ENCODE measurements around the gene FTO.

DNA sequence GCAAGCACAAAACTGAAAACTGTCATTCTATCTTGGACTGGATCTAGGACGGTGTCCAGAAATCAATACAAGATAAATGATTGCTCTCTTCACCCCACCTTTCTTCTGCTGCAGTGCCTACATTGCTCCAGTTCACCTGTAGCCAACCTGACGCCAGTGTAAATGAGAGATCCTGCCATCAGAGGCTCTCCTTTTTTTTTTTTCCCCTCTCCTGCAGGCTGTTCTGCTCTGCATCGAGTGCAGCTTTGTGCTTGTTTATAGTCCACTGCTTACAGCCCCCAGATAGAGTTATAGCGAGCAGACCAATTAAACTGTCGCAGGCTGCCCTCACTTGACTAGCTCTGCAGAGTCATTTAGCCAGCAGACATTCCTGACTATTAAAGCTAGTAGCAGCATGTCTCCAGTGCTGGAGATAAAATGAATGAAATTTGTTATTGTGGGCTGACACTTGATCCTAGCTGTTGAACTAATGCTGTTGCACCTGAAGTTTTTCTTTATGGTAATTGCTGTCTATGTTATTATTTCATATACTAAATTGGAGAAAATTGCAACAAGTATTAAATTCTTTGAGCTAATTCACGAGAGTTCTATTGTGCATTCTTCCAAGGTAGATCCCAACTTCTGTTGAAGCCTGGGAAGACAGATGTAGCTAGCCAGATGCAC lies 257.1 kb downstream of the FTO start:
- TF ChIP-seq, protein P1, sequence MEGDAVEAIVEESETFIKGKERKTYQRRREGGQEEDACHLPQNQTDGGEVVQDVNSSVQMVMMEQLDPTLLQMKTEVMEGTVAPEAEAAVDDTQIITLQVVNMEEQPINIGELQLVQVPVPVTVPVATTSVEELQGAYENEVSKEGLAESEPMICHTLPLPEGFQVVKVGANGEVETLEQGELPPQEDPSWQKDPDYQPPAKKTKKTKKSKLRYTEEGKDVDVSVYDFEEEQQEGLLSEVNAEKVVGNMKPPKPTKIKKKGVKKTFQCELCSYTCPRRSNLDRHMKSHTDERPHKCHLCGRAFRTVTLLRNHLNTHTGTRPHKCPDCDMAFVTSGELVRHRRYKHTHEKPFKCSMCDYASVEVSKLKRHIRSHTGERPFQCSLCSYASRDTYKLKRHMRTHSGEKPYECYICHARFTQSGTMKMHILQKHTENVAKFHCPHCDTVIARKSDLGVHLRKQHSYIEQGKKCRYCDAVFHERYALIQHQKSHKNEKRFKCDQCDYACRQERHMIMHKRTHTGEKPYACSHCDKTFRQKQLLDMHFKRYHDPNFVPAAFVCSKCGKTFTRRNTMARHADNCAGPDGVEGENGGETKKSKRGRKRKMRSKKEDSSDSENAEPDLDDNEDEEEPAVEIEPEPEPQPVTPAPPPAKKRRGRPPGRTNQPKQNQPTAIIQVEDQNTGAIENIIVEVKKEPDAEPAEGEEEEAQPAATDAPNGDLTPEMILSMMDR (IDR thresholded peaks at IDR 0.05; ENCODE audit: low read length): no peak
- no peak for TF ChIP-seq EZH2phosphoT487 (IDR thresholded peaks at IDR 0.05; ENCODE audit: low read length)
